ENCODE results near the gene ZNF70.
A peak's percentile ranks its signal among the peaks of the same experiment; 100 is the strongest.

The ZNF70 gene

DNA sequence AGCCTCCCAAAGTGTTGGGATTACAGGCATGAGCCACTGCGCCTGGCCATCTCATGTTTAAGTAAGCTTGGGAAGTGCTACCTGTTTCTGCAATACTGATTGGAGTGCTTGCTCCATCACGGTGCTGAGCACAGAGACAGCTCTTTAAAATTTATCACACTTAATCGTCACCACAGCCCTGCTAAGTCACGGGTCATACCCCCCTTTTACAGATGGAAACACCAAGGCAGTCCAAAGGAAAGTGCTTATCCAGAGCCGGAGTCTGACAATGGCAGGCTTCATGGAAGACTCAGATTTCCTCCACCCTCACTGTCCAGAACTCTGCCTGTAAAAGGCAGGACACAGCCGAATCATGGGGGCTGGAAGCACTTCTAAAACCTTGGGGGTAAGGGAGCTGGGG, 9.1 kb upstream of the ZNF70 start:
- TF ChIP-seq, protein P1, sequence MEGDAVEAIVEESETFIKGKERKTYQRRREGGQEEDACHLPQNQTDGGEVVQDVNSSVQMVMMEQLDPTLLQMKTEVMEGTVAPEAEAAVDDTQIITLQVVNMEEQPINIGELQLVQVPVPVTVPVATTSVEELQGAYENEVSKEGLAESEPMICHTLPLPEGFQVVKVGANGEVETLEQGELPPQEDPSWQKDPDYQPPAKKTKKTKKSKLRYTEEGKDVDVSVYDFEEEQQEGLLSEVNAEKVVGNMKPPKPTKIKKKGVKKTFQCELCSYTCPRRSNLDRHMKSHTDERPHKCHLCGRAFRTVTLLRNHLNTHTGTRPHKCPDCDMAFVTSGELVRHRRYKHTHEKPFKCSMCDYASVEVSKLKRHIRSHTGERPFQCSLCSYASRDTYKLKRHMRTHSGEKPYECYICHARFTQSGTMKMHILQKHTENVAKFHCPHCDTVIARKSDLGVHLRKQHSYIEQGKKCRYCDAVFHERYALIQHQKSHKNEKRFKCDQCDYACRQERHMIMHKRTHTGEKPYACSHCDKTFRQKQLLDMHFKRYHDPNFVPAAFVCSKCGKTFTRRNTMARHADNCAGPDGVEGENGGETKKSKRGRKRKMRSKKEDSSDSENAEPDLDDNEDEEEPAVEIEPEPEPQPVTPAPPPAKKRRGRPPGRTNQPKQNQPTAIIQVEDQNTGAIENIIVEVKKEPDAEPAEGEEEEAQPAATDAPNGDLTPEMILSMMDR (IDR thresholded peaks at IDR 0.05; ENCODE audit: insufficient read depth, low read depth, low read length, missing control alignments): no peak
- DNase-seq (ENCODE audit: low read depth): no peak

DNA sequence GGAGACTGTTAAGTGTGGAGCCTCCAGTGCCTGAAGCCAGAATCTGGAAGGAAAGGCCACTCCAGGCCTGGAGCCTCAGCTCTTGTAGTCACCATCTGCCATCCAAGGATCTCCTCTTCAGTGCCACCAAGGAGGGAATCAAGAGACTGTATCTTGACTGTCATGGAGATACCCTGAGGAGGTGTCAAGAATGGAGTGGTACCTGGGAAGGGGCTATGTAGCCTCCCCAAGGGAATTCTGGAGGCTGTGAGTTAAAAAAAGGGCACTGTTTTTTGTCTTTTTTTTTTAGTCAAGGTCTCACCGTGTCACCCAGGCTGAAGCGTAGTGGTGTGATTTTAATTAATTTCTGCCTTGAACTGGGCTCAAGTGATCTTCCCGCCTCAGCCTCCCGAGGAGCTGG, 8.7 kb upstream of the ZNF70 start:
- TF ChIP-seq, protein P1 (IDR thresholded peaks at IDR 0.05; ENCODE audit: insufficient read depth, low read depth, low read length, missing control alignments): no peak
- no peak for DNase-seq (ENCODE audit: low read depth)

More for the DNA sequence above, 9.1 kb upstream of the ZNF70 start:
- H3K4me3 ChIP-seq (ENCODE audit: low read depth, low read length): no peak overlapping the region

DNA sequence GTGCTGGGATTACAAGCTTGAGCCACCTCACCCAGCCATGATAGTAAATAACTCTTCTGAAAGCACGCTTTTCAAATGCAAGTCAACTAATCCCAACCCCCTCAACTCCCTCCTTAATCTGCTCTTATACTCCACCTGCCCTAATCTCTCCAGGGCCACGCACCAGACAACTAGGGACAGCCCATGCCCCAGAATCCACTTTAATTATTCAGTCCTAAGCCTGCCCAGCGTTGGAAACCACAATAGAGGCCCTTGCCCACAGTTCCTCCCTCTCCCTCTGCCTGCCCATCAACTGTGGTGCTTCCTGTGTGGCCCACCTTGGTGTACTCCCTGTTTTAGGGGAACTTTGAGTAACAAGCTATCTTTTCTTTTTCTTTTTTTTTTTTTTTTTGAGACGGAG, 6.0 kb upstream of the ZNF70 start:
- TF ChIP-seq, protein P1 (IDR thresholded peaks at IDR 0.05; ENCODE audit: insufficient read depth, low read depth, low read length, missing control alignments): no peak
- no peak overlapping the region for H3K4me3 ChIP-seq (ENCODE audit: low read depth, low read length)
- no peak for DNase-seq (ENCODE audit: low read depth)

More for the DNA sequence above, 8.7 kb upstream of the ZNF70 start:
- H3K4me3 ChIP-seq (ENCODE audit: low read depth, low read length): no peak overlapping the region

DNA sequence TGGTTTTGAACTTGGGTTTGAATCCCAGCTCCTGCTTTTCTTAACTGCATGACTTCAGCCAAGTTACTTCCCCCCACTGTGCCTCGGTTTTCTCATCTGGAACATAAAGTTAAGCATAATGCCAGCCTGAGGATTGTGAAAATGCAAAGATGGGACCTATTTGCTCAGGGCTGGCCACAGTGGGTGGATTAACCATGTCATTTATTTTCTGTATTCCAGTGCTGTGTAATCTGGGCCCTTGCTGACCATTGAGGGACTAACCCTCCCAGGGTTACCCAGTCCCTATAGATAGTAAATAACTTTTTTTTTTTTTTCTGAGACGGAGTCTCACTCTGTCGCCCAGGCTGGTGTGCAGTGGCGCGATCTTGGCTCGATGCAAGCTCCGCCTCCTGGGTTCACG, 4.8 kb upstream of the ZNF70 start:
- H3K4me3 ChIP-seq (ENCODE audit: low read depth, low read length): no peak overlapping the region
- no peak for DNase-seq (ENCODE audit: low read depth)
- TF ChIP-seq, protein P1 (IDR thresholded peaks at IDR 0.05; ENCODE audit: insufficient read depth, low read depth, low read length, missing control alignments): no peak

DNA sequence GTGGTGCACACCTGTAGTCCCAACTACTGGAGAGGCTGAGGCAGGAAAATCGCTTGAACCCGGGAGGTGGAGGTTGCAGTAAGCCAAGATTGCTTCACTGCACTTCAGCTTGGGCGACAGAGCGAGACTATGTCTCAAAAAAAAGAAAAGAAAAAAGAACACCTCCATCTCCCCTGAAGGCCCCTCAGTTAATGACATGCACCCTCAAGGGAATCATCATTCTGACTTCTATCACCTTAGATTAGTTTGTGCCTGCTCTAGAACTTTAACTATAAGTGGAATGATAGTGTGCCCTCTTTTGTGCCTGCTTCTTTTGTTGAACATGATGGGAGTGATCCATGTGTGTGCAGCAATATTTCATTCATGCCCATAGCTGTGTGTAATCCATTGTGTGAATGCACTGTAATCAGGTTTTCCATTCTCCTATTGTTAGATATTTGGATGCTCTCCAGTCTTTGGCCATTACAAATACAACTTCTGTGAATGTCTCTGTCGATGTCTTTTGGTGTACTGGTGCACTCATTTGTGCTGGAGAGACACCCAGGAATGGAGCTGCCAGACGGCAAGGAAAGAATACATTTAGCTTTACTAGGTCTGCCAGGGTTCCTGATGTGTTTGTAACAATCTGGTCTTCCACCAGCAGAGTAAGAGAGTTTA, 4.2 kb upstream of the ZNF70 start:
- no peak for DNase-seq (ENCODE audit: low read depth)
- TF ChIP-seq, protein P1 (IDR thresholded peaks at IDR 0.05; ENCODE audit: insufficient read depth, low read depth, low read length, missing control alignments): no peak
- no peak overlapping the region for H3K4me3 ChIP-seq (ENCODE audit: low read depth, low read length)

DNA sequence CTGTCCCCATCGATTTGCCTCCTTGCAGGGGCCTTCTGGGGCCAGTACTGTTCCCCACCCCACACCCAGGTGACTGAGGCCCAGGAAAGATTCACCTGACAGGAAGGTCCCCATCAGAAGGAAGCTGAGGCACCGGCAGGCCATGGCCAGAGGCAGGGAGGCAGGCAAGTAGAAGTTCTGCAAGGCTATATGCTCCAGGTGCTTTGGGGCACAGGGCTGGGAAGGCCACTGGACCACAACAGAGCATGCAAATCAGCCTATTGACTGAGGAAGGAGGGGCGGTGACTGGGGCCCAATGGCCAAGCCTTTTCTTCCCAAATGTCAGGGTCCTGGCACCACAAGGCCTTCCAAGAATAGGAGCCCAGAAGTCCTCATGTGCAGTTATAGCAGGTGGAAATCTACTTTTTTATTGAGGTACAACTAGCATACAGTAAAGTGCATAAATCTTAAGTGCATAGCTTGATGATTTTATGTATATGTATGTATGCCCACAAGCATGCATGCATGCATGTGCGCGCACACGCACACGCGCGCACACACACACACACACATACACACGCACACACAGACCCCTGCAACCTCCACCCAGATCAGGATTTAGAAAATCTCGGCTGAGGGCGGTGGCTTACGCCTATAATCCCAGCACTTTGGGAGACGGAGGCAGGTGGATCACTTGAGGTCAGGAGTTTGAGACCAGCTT, 3.5 kb upstream of the ZNF70 start, which contains the start of gene VPREB3:
Gene VPREB3, minus strand, starts transcription at position 206 of the 700 bp plus-strand sequence. Its CDS starts 62 bp downstream, at position 144.
- peak; percentile 31 for DNase-seq (ENCODE audit: low read depth)
- TF ChIP-seq, protein P1 (IDR thresholded peaks at IDR 0.05; ENCODE audit: insufficient read depth, low read depth, low read length, missing control alignments): no peak
- H3K4me3 ChIP-seq (ENCODE audit: low read depth, low read length): peak within 1 kb of the TSS; percentile 21
